Measurements from ENCODE around the gene PLCB4. TPM values are rescaled to one million over a fixed set of nuclear protein-coding genes. Genes with fewer than 3 reads are reported as not detected.
A peak's percentile ranks its signal among the peaks of the same experiment; 100 is the strongest.

The PLCB4 gene
- total RNA-seq, 6 experiments from 2014 or later = 71.8 to 95.7 (median 79.1) TPM

GRCh38 chr20:9202420-9203080 is 133.7 kb downstream of the PLCB4 start:
- H3K27me3 Mint-ChIP-seq (ENCODE audit: insufficient read depth) = peaks cover 2% of the 10 kb centered on the region
- TF ChIP-seq, protein P1, sequence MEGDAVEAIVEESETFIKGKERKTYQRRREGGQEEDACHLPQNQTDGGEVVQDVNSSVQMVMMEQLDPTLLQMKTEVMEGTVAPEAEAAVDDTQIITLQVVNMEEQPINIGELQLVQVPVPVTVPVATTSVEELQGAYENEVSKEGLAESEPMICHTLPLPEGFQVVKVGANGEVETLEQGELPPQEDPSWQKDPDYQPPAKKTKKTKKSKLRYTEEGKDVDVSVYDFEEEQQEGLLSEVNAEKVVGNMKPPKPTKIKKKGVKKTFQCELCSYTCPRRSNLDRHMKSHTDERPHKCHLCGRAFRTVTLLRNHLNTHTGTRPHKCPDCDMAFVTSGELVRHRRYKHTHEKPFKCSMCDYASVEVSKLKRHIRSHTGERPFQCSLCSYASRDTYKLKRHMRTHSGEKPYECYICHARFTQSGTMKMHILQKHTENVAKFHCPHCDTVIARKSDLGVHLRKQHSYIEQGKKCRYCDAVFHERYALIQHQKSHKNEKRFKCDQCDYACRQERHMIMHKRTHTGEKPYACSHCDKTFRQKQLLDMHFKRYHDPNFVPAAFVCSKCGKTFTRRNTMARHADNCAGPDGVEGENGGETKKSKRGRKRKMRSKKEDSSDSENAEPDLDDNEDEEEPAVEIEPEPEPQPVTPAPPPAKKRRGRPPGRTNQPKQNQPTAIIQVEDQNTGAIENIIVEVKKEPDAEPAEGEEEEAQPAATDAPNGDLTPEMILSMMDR (IDR thresholded peaks at IDR 0.05) = no peak
- H3K4me1 Mint-ChIP-seq (ENCODE audit: low read depth) = peaks cover 84% of the 10 kb centered on the region
- no peaks in the 10 kb centered on the region for H3K9me3 Mint-ChIP-seq
- no peak for DNase-seq
- no peak overlapping the region for H3K4me3 Mint-ChIP-seq
- H3K27ac Mint-ChIP-seq = peak overlapping the region; percentile 24
- no peaks in the 10 kb centered on the region; the same call in none of the 2 replicates for H3K36me3 Mint-ChIP-seq (ENCODE audit: low read depth)

DNA sequence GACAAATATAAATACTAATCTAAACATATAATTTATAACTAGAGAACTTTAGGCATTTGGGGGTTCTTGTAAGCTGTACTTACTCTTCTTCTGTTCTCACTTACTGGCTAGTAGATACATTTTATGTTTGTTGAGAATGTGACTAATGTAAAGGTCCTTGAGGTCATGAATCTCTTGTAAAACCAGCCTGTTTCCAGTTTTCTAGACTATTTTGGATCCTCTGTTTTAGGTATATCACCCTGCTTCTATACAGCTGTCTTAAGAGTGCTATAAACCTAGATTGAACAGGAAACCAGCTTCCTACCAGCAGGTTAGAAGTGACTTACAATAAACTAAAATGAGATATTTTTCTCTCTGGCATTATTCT is 134.2 kb downstream of the PLCB4 start:
- H3K4me1 Mint-ChIP-seq (ENCODE audit: low read depth) = peaks cover 85% of the 10 kb centered on the region
- DNase-seq = peak; percentile 27

GRCh38 chr20:9204979-9205378 is 136.1 kb downstream of the PLCB4 start:
- Mint-ChIP-seq H3K36me3 (ENCODE audit: low read depth) (no peaks in the 10 kb centered on the region; the same call in 1 of the 2 replicates), H3K9me3 (no peaks in the 10 kb centered on the region), H3K4me1 (ENCODE audit: low read depth) (peaks cover 75% of the 10 kb centered on the region), H3K27me3 (ENCODE audit: insufficient read depth) (peaks cover 2% of the 10 kb centered on the region), H3K27ac (no peak overlapping the region), H3K4me3 (no peak overlapping the region)
- no peak for DNase-seq
- TF ChIP-seq, protein P1 (IDR thresholded peaks at IDR 0.05) = no peak

More for the DNA sequence above, 134.2 kb downstream of the PLCB4 start:
- peaks cover 2% of the 10 kb centered on the region for H3K27me3 Mint-ChIP-seq (ENCODE audit: insufficient read depth)
- TF ChIP-seq, protein P1 (IDR thresholded peaks at IDR 0.05) = no peak
- peak overlapping the region; percentile 25 for H3K27ac Mint-ChIP-seq
- H3K36me3 Mint-ChIP-seq (ENCODE audit: low read depth) = no peaks in the 10 kb centered on the region; the same call in none of the 2 replicates
- no peaks in the 10 kb centered on the region for H3K9me3 Mint-ChIP-seq
- H3K4me3 Mint-ChIP-seq = 0 out of 2 replicates have a peak overlapping the region, but pooled peaks have one; percentile 22

GRCh38 chr20:9206486-9206885 is 137.6 kb downstream of the PLCB4 start:
- H3K4me1 Mint-ChIP-seq (ENCODE audit: low read depth) = peaks cover 74% of the 10 kb centered on the region
- peaks cover 5% of the 10 kb centered on the region; the same call in 1 of the 2 replicates for H3K36me3 Mint-ChIP-seq (ENCODE audit: low read depth)
- peak overlapping the region; percentile 13; the same call in 1 of the 2 replicates for H3K27ac Mint-ChIP-seq
- H3K4me3 Mint-ChIP-seq = no peak overlapping the region
- no peaks in the 10 kb centered on the region for H3K9me3 Mint-ChIP-seq
- no peaks in the 10 kb centered on the region for H3K27me3 Mint-ChIP-seq (ENCODE audit: insufficient read depth)
- no peak for DNase-seq
- TF ChIP-seq, protein P1 (IDR thresholded peaks at IDR 0.05) = no peak

DNA sequence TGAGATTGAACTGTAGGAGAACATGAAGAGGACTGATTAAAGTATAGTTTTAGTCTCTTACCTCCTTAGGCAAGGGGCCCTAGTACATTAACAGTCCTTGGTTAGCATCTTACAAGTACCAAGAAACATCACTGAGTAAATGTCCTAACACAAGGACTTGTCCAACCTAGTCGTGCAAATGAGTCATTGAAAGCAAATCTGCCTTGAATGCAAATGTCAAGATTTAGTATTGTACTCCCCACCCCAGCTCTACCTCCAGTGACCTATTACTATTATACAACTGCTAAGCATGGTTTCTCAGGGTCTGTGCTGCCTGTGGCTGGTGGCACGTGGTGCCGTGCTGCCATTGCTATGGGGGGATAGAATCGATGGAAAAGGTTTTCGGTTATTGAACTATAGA is 138.4 kb downstream of the PLCB4 start:
- Mint-ChIP-seq H3K4me3 (no peak overlapping the region), H3K4me1 (ENCODE audit: low read depth) (peaks cover 67% of the 10 kb centered on the region), H3K36me3 (ENCODE audit: low read depth) (peaks cover 9% of the 10 kb centered on the region; the same call in 1 of the 2 replicates), H3K9me3 (no peaks in the 10 kb centered on the region), H3K27ac (no peak overlapping the region), H3K27me3 (ENCODE audit: insufficient read depth) (no peaks in the 10 kb centered on the region)
- no peak for DNase-seq
- TF ChIP-seq, protein P1 (IDR thresholded peaks at IDR 0.05) = no peak

Measured in HFFc6 (cell line).